ENCODE results near the gene ME3. TPM values are rescaled to one million over a fixed set of nuclear protein-coding genes. Genes with fewer than 3 reads are reported as not detected.

ME3 gene
- total RNA-seq, 2 experiments from 2014 or later: not detected

DNA sequence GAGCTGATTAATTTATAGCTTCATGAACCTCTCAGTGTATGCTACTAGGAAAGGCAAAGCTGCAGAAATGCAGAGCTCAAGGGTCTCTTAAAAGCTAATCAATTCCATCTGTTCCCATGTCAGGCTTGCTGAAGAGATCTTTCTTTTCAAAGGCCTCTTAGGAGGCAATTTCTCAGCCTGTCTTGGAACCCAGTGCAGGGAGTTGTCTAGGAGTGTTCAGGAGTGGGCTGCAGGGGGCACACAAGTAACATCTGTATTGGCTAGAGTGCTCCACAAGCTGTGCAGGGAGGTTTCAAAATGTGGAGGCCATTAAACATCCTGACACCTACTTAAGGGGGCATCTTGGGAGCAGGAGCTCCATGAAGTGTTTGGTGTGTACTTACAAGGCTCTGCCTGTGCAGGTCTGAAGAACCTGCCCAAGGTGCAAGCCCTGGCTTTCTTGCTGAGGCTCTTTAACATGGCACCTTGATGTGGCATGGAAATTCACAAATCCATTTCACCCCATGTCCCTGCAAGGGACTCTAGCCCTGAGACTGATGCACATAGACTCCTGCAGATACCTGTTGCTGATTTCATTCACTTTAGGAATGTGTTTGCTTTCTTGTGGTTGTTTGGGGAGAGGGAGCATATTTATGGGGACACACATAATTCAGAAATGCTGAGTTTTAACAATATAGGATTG is 134.7 kb downstream of the ME3 start:
- ChIA-PET CTCF (ENCODE audit: unreplicated experiment) (no interaction called here), POLR2A (no interaction called here)
- H3K27ac ChIP-seq (ENCODE audit: low read depth, low read length, poor library complexity, severe bottlenecking): no peak overlapping the region
- H3K79me2 ChIP-seq (ENCODE audit: insufficient read depth, low read depth, low read length): no peaks in the 10 kb centered on the region
- no peak for DNase-seq (ENCODE audit: low spot score)
- H2AFZ ChIP-seq (ENCODE audit: low read length): no peak overlapping the region
- H3K4me3 ChIP-seq (ENCODE audit: low read depth, low read length, poor library complexity, severe bottlenecking): no peak overlapping the region
- no peaks in the 10 kb centered on the region for H3K4me1 ChIP-seq (ENCODE audit: insufficient read depth, low read length, poor library complexity, severe bottlenecking)
- H3K9me3 ChIP-seq (ENCODE audit: low read length): no peaks in the 10 kb centered on the region
- no peak overlapping the region for H3K4me2 ChIP-seq (ENCODE audit: low read length)
- no peaks in the 10 kb centered on the region for H3K9me2 ChIP-seq (ENCODE audit: insufficient read depth, low read length)
- no TSS peak for BruUV-seq (replicated peaks)
- H4K20me1 ChIP-seq (ENCODE audit: insufficient read depth, low read length): no peaks in the 10 kb centered on the region
- H3K36me3 ChIP-seq (ENCODE audit: insufficient read depth, low read length): no peaks in the 10 kb centered on the region
- no peak for TF ChIP-seq EZH2phosphoT487 (IDR thresholded peaks at IDR 0.05; ENCODE audit: borderline replicate concordance, low read depth, low read length)
- TF ChIP-seq, protein P1, sequence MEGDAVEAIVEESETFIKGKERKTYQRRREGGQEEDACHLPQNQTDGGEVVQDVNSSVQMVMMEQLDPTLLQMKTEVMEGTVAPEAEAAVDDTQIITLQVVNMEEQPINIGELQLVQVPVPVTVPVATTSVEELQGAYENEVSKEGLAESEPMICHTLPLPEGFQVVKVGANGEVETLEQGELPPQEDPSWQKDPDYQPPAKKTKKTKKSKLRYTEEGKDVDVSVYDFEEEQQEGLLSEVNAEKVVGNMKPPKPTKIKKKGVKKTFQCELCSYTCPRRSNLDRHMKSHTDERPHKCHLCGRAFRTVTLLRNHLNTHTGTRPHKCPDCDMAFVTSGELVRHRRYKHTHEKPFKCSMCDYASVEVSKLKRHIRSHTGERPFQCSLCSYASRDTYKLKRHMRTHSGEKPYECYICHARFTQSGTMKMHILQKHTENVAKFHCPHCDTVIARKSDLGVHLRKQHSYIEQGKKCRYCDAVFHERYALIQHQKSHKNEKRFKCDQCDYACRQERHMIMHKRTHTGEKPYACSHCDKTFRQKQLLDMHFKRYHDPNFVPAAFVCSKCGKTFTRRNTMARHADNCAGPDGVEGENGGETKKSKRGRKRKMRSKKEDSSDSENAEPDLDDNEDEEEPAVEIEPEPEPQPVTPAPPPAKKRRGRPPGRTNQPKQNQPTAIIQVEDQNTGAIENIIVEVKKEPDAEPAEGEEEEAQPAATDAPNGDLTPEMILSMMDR (conservative IDR thresholded peaks at IDR 0.05; ENCODE audit: low read length): no peak
- intact Hi-C loops (cut with micrococcal nuclease; ENCODE audit: unreplicated experiment): no loop called here

DNA sequence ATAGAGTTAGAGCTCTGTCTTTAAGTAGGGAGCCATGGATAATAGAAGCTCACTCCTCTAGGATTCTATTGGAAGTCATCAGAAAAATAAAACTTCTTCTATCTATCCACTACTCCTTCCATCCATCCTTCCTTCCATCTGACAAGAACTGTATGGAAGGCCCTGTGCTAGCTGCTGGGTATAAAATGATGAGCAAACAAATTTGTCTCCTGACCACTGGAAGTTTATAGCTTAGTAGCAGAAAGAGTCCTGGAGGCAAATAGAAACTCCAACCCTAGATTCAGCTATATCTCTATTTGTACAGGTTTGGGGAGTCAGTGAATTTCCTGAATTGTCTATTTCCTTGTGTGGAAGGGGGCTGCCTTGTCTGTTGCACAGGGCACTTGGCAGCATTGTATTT is 136.6 kb downstream of the ME3 start:
- Histone ChIP-seq H3K4me3 (ENCODE audit: low read depth, low read length, poor library complexity, severe bottlenecking) (no peak overlapping the region), H3K9me3 (ENCODE audit: low read length) (no peaks in the 10 kb centered on the region), H3K27ac (ENCODE audit: low read depth, low read length, poor library complexity, severe bottlenecking) (no peak overlapping the region), H3K9me2 (ENCODE audit: insufficient read depth, low read length) (no peaks in the 10 kb centered on the region), H3K79me2 (ENCODE audit: insufficient read depth, low read depth, low read length) (no peaks in the 10 kb centered on the region), H2AFZ (ENCODE audit: low read length) (no peak overlapping the region), H3K36me3 (ENCODE audit: insufficient read depth, low read length) (no peaks in the 10 kb centered on the region), H3K4me1 (ENCODE audit: insufficient read depth, low read length, poor library complexity, severe bottlenecking) (no peaks in the 10 kb centered on the region), H3K4me2 (ENCODE audit: low read length) (no peak overlapping the region), H4K20me1 (ENCODE audit: insufficient read depth, low read length) (no peaks in the 10 kb centered on the region)
- intact Hi-C loops (cut with micrococcal nuclease; ENCODE audit: unreplicated experiment): no loop called here
- CTCF ChIA-PET (ENCODE audit: unreplicated experiment): no interaction called here
- TF ChIP-seq, protein P1 (conservative IDR thresholded peaks at IDR 0.05; ENCODE audit: low read length): no peak
- TF ChIP-seq EZH2phosphoT487 (IDR thresholded peaks at IDR 0.05; ENCODE audit: borderline replicate concordance, low read depth, low read length): no peak
- BruUV-seq (replicated peaks): no TSS peak
- DNase-seq (ENCODE audit: low spot score): no peak
- POLR2A ChIA-PET: interaction anchor here (1.6 kb wide), 1 partner anchor 11 kb away, joined by 3 read pairs; no protein-coding TSS in a partner anchor

DNA sequence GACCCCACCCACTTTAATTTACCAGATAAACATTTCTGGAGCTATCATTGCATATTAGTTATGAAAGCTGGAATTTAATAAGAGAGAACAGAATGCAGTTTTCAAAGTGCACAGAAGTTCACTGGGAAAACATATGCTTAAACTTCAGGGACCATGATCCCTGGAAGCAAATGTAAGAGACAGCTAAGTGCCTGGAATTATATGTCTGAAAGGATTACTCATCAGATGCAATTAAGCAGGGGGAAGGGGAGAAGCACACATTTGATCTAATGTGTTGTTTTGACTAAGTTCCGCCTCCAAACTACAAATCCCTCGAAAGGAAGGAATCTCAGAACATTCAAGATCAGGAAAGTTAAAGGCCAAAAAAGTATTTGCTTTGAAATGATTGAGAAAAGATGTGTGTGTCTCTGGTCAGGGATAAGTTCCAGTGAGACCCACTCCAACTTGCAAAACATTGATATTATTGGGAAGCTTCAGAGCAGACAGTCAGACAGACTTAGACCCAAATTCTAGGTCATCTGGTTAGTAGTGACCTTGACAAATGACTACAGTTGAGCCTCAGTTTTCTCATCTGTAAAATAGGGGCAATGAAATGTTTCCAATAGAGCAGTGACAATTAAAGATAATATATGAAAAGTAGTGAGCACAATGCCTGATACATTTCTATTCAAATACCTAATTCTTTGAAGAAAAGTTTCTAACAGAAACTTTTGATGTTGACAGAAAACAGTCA is 147.6 kb downstream of the ME3 start:
- Histone ChIP-seq H3K79me2 (ENCODE audit: insufficient read depth, low read depth, low read length) (no peaks in the 10 kb centered on the region), H3K36me3 (ENCODE audit: insufficient read depth, low read length) (no peaks in the 10 kb centered on the region), H3K4me1 (ENCODE audit: insufficient read depth, low read length, poor library complexity, severe bottlenecking) (no peaks in the 10 kb centered on the region), H4K20me1 (ENCODE audit: insufficient read depth, low read length) (no peaks in the 10 kb centered on the region), H3K4me2 (ENCODE audit: low read length) (no peak overlapping the region), H2AFZ (ENCODE audit: low read length) (no peak overlapping the region), H3K4me3 (ENCODE audit: low read depth, low read length, poor library complexity, severe bottlenecking) (no peak overlapping the region), H3K27ac (ENCODE audit: low read depth, low read length, poor library complexity, severe bottlenecking) (no peak overlapping the region), H3K9me2 (ENCODE audit: insufficient read depth, low read length) (no peaks in the 10 kb centered on the region), H3K9me3 (ENCODE audit: low read length) (no peaks in the 10 kb centered on the region)
- no peak for DNase-seq (ENCODE audit: low spot score)
- no TSS peak for BruUV-seq (replicated peaks)
- intact Hi-C loops (cut with micrococcal nuclease; ENCODE audit: unreplicated experiment): no loop called here
- CTCF ChIA-PET (ENCODE audit: unreplicated experiment): no interaction called here
- TF ChIP-seq, protein P1 (conservative IDR thresholded peaks at IDR 0.05; ENCODE audit: low read length): no peak
- no peak for TF ChIP-seq EZH2phosphoT487 (IDR thresholded peaks at IDR 0.05; ENCODE audit: borderline replicate concordance, low read depth, low read length)
- POLR2A ChIA-PET: interaction anchor here (1.0 kb wide), 1 partner anchor 10 kb away, joined by 3 read pairs; no protein-coding TSS in a partner anchor
